OCI-LY3 (cell line): ENCODE results near the gene RFX4.

Source experiments
- H2AFZ ChIP-seq: fragments of 200-600, 300-600 bp; shearing (Covaris generic); 2 replicates; pipeline ENCODE4 v1.6.0; 2014; ENCODE audit warnings: antibody characterized with exemption, low read depth, low read length
- H3K27ac ChIP-seq: fragments of 200-600, 300-600 bp; sonication (generic); 2 replicates; pipeline ENCODE4 v1.5.1; 2014; ENCODE audit warnings: mild to moderate bottlenecking, low read length, moderate library complexity, mixed read lengths
- H3K27me3 ChIP-seq: fragments of 200-600, 300-600 bp; sonication (generic); 2 replicates; pipeline ENCODE4 v1.6.1; 2014; ENCODE audit warnings: low read depth, low read length, mixed read lengths
- H3K36me3 ChIP-seq: fragments of 200-600, 300-600 bp; sonication (generic); replicated peaks from 2 replicates; pipeline ENCODE3; 2014; ENCODE audit warnings: low read depth, low read length, mixed read lengths
- H3K4me1 ChIP-seq: fragments of 300-600, 200-600 bp; sonication (generic); 2 replicates; pipeline ENCODE4 v1.6.1; 2014; ENCODE audit warnings: low read length, mixed read lengths
- H3K4me2 ChIP-seq: fragments of 200-600, 300-600 bp; sonication (generic); 2 replicates; pipeline ENCODE4 v1.6.1; 2014; ENCODE audit warnings: low read length, mixed read lengths
- H3K4me3 ChIP-seq: fragments of 300-600, 200-600 bp; sonication (generic); 2 replicates; pipeline ENCODE4 v1.5.1; 2014; ENCODE audit warnings: antibody characterized with exemption, mild to moderate bottlenecking, low read length, moderate library complexity
- H3K79me2 ChIP-seq: fragments of 300-600, 200-600 bp; shearing (Covaris generic); 2 replicates; pipeline ENCODE4 v1.6.1; 2014; ENCODE audit warnings: mild to moderate bottlenecking, low read length, mixed read lengths
- H3K9ac ChIP-seq: fragments of 300-600, 200-600 bp; shearing (Covaris generic); 2 replicates; pipeline ENCODE4 v1.6.0; 2014; ENCODE audit warnings: mild to moderate bottlenecking, low read length, moderate library complexity
- H3K9me3 ChIP-seq: fragments of 200-600, 300-600 bp; shearing (Covaris generic); 2 replicates; pipeline ENCODE4 v1.6.1; 2014; ENCODE audit warnings: low read length, mixed read lengths; ENCODE audit not compliant: insufficient read depth
- H4K20me1 ChIP-seq: fragments of 200-600, 300-600 bp; sonication (generic); 2 replicates; pipeline ENCODE4 v1.6.1; 2016; ENCODE audit warnings: low read length, mixed read lengths; ENCODE audit not compliant: insufficient read depth
- EZH2phosphoT487 ChIP-seq: fragments of 200-600 bp; shearing (Covaris generic); IDR thresholded peaks from 2 replicates; pipeline ENCODE4 v1.6.1; 2018; ENCODE audit warnings: antibody characterized with exemption, mixed run types, low read depth
- TF ChIP-seq, protein P1 (sequence below): fragments of 200-600, 300-600 bp; sonication (generic); IDR thresholded peaks from 2 replicates; pipeline ENCODE4 v1.5.1; 2014; ENCODE audit warnings: antibody characterized with exemption, low read length, low read depth

RFX4 gene

DNA sequence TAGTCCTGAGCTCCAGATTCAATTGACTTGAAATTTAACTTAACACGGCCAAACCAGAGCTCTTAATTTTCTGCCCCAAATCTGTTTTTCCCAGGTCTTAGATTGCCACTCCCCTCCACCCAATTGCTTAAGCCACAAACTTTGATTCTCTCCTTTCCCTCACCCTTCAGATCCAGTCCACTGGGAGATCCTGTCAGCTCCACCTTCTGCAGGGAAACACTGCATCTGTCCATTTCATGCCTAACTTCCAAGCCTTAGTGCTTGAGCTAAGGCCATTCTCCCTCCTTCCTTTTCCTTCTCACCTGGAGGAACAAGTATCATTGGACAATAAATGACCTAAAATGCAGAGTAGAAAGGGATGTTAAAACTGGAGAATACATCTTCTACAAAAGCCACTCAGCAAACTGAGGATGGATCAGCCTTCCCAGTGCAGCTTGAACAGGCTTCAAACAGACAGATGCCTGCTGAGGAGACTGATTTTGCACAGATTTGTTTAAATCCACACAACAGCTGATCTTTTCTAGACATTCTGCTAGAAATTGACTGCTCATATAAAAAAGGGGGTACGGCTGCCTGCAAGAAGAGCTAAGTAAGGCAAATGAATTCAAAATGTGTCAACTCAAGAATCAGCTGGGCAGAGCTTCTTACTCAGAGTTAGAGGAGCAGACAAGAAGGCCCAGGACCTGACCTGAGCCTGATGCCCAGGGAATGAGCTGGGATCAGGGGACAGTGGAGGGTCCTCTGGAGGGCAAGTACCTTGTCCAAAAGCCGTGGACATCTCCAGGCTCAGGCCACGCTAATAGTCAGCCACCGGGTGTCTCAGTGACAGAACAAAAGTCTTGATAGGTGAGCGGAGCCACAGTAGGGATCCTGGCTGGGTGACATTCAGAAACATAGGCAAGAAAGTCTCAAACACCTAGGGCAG, 110.4 kb downstream of the RFX4 start:
- Histone ChIP-seq H3K9ac (no peak overlapping the region), H3K79me2 (no peaks in the 10 kb centered on the region), H3K4me1 (peaks cover 4% of the 10 kb centered on the region; the same call in 1 of the 2 replicates), H3K36me3 (no peaks in the 10 kb centered on the region), H3K27ac (no peak overlapping the region), H3K4me2 (no peak overlapping the region), H3K4me3 (no peak overlapping the region), H2AFZ (no peak overlapping the region), H4K20me1 (no peaks in the 10 kb centered on the region), H3K27me3 (peaks cover 11% of the 10 kb centered on the region; the same call in 1 of the 2 replicates), H3K9me3 (no peaks in the 10 kb centered on the region)
- no peak for TF ChIP-seq EZH2phosphoT487
- TF ChIP-seq, protein P1, sequence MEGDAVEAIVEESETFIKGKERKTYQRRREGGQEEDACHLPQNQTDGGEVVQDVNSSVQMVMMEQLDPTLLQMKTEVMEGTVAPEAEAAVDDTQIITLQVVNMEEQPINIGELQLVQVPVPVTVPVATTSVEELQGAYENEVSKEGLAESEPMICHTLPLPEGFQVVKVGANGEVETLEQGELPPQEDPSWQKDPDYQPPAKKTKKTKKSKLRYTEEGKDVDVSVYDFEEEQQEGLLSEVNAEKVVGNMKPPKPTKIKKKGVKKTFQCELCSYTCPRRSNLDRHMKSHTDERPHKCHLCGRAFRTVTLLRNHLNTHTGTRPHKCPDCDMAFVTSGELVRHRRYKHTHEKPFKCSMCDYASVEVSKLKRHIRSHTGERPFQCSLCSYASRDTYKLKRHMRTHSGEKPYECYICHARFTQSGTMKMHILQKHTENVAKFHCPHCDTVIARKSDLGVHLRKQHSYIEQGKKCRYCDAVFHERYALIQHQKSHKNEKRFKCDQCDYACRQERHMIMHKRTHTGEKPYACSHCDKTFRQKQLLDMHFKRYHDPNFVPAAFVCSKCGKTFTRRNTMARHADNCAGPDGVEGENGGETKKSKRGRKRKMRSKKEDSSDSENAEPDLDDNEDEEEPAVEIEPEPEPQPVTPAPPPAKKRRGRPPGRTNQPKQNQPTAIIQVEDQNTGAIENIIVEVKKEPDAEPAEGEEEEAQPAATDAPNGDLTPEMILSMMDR: no peak

DNA sequence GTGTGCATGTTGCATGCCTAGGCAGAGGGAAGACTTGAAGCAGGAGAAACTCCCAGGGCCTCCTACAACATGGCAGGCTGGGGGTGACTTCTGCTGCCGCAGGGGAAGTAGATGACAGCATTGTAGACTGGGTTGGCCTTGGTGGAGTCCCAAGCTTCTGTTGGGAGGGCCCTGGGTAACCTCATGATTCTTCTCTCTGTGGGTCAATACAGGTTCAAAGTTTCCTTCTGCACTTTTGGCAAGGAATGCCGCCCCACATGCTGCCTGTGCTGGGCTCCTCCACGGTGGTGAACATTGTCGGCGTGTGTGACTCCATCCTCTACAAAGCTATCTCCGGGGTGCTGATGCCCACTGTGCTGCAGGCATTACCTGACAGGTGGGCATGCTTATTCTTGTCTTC, 113.3 kb downstream of the RFX4 start:
- H3K79me2 ChIP-seq: no peaks in the 10 kb centered on the region
- H3K27ac ChIP-seq: no peak overlapping the region
- H2AFZ ChIP-seq: no peak overlapping the region
- H4K20me1 ChIP-seq: no peaks in the 10 kb centered on the region
- TF ChIP-seq EZH2phosphoT487: no peak
- TF ChIP-seq, protein P1: no peak
- H3K4me2 ChIP-seq: no peak overlapping the region
- no peaks in the 10 kb centered on the region for H3K36me3 ChIP-seq
- no peaks in the 10 kb centered on the region for H3K4me1 ChIP-seq
- H3K4me3 ChIP-seq: no peak overlapping the region
- no peaks in the 10 kb centered on the region for H3K9me3 ChIP-seq
- H3K9ac ChIP-seq: no peak overlapping the region
- H3K27me3 ChIP-seq: 0 out of 2 replicates have a peak, but pooled peaks cover 2% of the 10 kb centered on the region

DNA sequence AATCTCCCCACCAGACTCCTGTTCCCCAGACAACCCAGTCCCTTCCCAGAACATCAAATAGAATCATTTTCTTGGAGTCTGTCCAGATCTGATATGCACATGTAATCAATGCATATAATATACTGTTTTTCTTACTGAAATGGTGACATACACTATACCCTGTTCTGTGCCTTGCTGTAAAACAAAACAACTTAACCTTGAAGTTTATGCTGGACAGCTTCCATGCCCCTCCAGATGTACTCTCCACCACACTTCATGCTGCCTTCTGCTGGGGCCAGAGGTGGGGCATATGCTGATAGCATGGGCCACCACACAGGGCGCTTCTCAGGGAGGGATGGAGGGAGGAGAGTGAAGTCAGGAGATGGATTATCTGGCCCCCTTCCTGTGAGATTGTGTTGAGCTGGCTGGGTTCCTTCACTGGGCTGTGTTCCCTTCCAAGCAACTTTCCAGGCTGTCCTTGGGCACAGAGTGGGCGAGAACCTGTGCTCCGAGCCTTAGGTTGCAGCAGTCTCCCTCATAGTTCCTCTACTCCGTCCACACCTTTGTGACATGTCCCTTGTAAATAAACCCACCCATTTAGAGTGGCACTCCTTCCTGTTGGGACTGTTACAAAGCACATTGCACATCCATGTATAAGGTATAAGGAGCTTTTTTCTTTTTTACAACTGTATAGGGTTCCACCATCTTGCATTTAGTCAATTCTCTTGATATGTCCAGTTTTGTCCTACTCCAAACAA, 114.0 kb downstream of the RFX4 start:
- H3K4me2 ChIP-seq: no peak overlapping the region
- H3K9me3 ChIP-seq: no peaks in the 10 kb centered on the region
- TF ChIP-seq EZH2phosphoT487: no peak
- TF ChIP-seq, protein P1: no peak
- no peaks in the 10 kb centered on the region for H3K4me1 ChIP-seq
- H3K79me2 ChIP-seq: no peaks in the 10 kb centered on the region
- H3K9ac ChIP-seq: no peak overlapping the region
- H3K4me3 ChIP-seq: no peak overlapping the region
- no peaks in the 10 kb centered on the region for H3K36me3 ChIP-seq
- H2AFZ ChIP-seq: no peak overlapping the region
- H3K27me3 ChIP-seq: no peaks in the 10 kb centered on the region
- no peaks in the 10 kb centered on the region for H4K20me1 ChIP-seq
- no peak overlapping the region for H3K27ac ChIP-seq

DNA sequence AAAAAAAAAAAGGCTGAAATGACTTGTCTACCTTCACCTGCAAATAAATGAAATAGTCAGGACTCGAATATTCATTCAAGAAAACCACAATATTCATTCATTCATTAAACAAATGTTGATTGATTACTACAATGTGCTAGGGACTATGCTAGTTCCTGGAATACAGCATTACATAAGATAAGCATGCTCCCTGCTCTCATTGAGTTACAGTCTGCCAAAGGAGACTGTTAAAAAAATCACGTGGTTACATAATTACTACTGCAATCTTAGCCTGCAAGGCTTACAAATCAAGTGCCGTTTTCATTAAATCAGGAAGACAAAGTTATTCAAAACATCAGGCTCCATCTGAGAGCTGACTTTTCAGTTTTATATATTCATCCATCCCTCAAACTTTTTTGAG, 121.3 kb downstream of the RFX4 start:
- Histone ChIP-seq H3K36me3 (no peaks in the 10 kb centered on the region), H3K4me3 (no peak overlapping the region), H3K27ac (no peak overlapping the region), H3K9me3 (no peaks in the 10 kb centered on the region), H3K27me3 (peaks cover 8% of the 10 kb centered on the region), H3K4me1 (no peaks in the 10 kb centered on the region), H2AFZ (no peak overlapping the region), H3K4me2 (no peak overlapping the region), H3K9ac (no peak overlapping the region), H4K20me1 (no peaks in the 10 kb centered on the region), H3K79me2 (no peaks in the 10 kb centered on the region)
- TF ChIP-seq EZH2phosphoT487: no peak
- TF ChIP-seq, protein P1: no peak
